K562 (cell line): ENCODE data around the gene ZFR2. TPM values are rescaled to one million over a fixed set of nuclear protein-coding genes. Genes with fewer than 3 reads are reported as not detected.
A peak's percentile ranks its signal among the peaks of the same experiment; 100 is the strongest.

Experiments used
- ATAC-seq: fragments of 200-7000 bp; cut with Tn5 transposase; 3 replicates; pipeline ENCODE4 v1.9.1; 2020; ENCODE audit warnings: moderate library complexity
- BruUV-seq: library from RNA; stranded (reverse); fragments of 400-500 nt; replicated peaks from 2 replicates; lab custom pipeline; 2021; lab: Mats Ljungman, UMichigan
- CTCF ChIA-PET: fragments of 300-600 bp; formaldehyde crosslinking; extraction: SDS; loops from one replicate; lab custom pipeline; 2021; ENCODE audit warnings: low intra/inter-chr PET ratio; lab: Yijun Ruan, JAX
- POLR2A ChIA-PET: fragments of 300-600, 350-650 bp; sonication (Branson Sonifier 250); formaldehyde crosslinking; extraction: SDS; loops from one replicate; lab custom pipeline; 2021; ENCODE audit warnings: antibody characterized with exemption, inconsistent platforms; lab: Yijun Ruan, JAX
- DNase-seq, 4 experiments: peaks; one replicate each; pipeline versions ENCODE4 v3.0.0 to v3.0.0-alpha.2; 2011 to 2018; ENCODE audit warnings: low spot score in 3 of 4, mixed read lengths in 3 of 4; ENCODE audit errors: extremely low read depth in 1 of 4
- FAIRE-seq: peaks from 2 replicates; lab custom pipeline; 2011; peaks lifted over from hg19 to GRCh38; lab: Jason Lieb, UNC
- H2AFZ ChIP-seq: 2 replicates; pipeline ENCODE4 v1.6.0; 2011; ENCODE audit warnings: low read depth, low read length, control low read depth, inconsistent platforms
- H3K27ac ChIP-seq: fragments of 200-600 bp; 3 replicates; pipeline ENCODE4 v1.8.0; 2011; ENCODE audit warnings: low read depth, mild to moderate bottlenecking, control low read depth, inconsistent platforms, low read length, moderate library complexity, mixed read lengths; ENCODE audit errors: extremely low read depth
- H3K27me3 ChIP-seq, 2 experiments: fragments of 300-600 bp in 1 of 2; 2 replicates in 1 of 2; 3 replicates in 1 of 2; pipeline versions ENCODE4 v1.6.0 to v1.8.0; 2011; ENCODE audit warnings: inconsistent platforms in 2 of 2, low read length in 2 of 2, mild to moderate bottlenecking in 1 of 2, mixed read lengths in 1 of 2, moderate library complexity in 1 of 2; ENCODE audit not compliant: control insufficient read depth in 2 of 2, insufficient read depth in 2 of 2
- H3K36me3 ChIP-seq: fragments of 300-600 bp; 3 replicates; pipeline ENCODE4 v1.8.0; 2011; ENCODE audit warnings: mild to moderate bottlenecking, low read length, inconsistent platforms; ENCODE audit not compliant: control insufficient read depth, insufficient read depth
- H3K4me1 ChIP-seq, 2 experiments: fragments of 200-600 bp in 1 of 2; replicated peaks in 1 of 2; 2 replicates in 1 of 2; 3 replicates in 1 of 2; pipeline versions ENCODE4 v1.5.1 to v1.8.0; 2011; ENCODE audit warnings: inconsistent platforms in 2 of 2, low read length in 2 of 2, mild to moderate bottlenecking in 1 of 2, mixed read lengths in 1 of 2, moderate library complexity in 1 of 2; ENCODE audit not compliant: control insufficient read depth in 2 of 2, insufficient read depth in 2 of 2
- H3K4me2 ChIP-seq: 2 replicates; pipeline ENCODE4 v1.6.1; 2011; ENCODE audit warnings: low read length, control low read depth, inconsistent platforms, mixed read lengths; ENCODE audit not compliant: insufficient read depth
- H3K4me3 ChIP-seq: fragments of 200-600 bp; sonication (generic), shearing (Covaris generic); 2 replicates; pipeline ENCODE4 v1.5.1; 2016; ENCODE audit warnings: control low read depth, inconsistent platforms
- H3K79me2 ChIP-seq: fragments of 200-600 bp; 3 replicates; pipeline ENCODE4 v1.8.0; 2011; ENCODE audit warnings: low read length, inconsistent platforms; ENCODE audit not compliant: control insufficient read depth, insufficient read depth
- H3K9ac ChIP-seq, 2 experiments: 2 replicates each; pipeline versions ENCODE4 v1.6.0 to v1.6.1; 2011; ENCODE audit warnings: low read depth in 2 of 2, low read length in 2 of 2, control low read depth in 1 of 2, inconsistent platforms in 1 of 2, mild to moderate bottlenecking in 1 of 2, mixed read lengths in 1 of 2; ENCODE audit not compliant: insufficient read depth in 1 of 2
- H3K9me1 ChIP-seq: one replicate; pipeline ENCODE4 v1.6.0; 2011; ENCODE audit warnings: inconsistent platforms, mild to moderate bottlenecking, low read length, moderate library complexity; ENCODE audit not compliant: control insufficient read depth, insufficient read depth
- H3K9me3 ChIP-seq: replicated peaks from 2 replicates; pipeline ENCODE4 v1.5.1; 2011; ENCODE audit warnings: low read depth, low read length, inconsistent platforms; ENCODE audit not compliant: control insufficient read depth, insufficient read depth
- H4K20me1 ChIP-seq: replicated peaks from 2 replicates; pipeline ENCODE4 v1.6.1; 2011; ENCODE audit warnings: low read length, inconsistent platforms, mixed read lengths; ENCODE audit not compliant: control insufficient read depth, insufficient read depth
- BCOR ChIP-seq: fragments of 450-650 bp; IDR thresholded peaks from 2 replicates; pipeline ENCODE4 v1.6.1; 2016
- ETV6 ChIP-seq, 3 experiments: fragments of 150-350 bp in 1 of 3; sonication (generic) in 1 of 3; formaldehyde crosslinking in 1 of 3; IDR thresholded peaks; 2 replicates each; pipeline versions ENCODE4 v1.6.1 to v1.8.0; 2014 to 2022; ENCODE audit warnings: borderline replicate concordance in 2 of 3, low read depth in 2 of 3, antibody characterized with exemption in 1 of 3, low read length in 1 of 3, mild to moderate bottlenecking in 1 of 3, missing genetic modification reagents in 1 of 3
- HDGF ChIP-seq: fragments of 450-650 bp; IDR thresholded peaks from 2 replicates; pipeline ENCODE4 v1.6.1; 2016
- KDM1A ChIP-seq, 2 experiments: fragments of 450-650 bp; IDR thresholded peaks; 2 replicates each; pipeline ENCODE4 v1.6.1; 2016; ENCODE audit warnings: mild to moderate bottlenecking in 2 of 2
- NR2C1 ChIP-seq, 2 experiments: fragments of 450-650 bp; IDR thresholded peaks; 2 replicates each; pipeline ENCODE4 v1.6.1; 2017; ENCODE audit warnings: mild to moderate bottlenecking in 2 of 2, antibody characterized with exemption in 1 of 2, inconsistent platforms in 1 of 2, missing compliant biosample characterization in 1 of 2, missing genetic modification characterization in 1 of 2
- RBM25 ChIP-seq: fragments of 200-400 bp; formaldehyde crosslinking; IDR thresholded peaks from 2 replicates; pipeline ENCODE4 v1.6.1; 2018; ENCODE audit warnings: low read length, low read depth, moderate library complexity; ENCODE audit not compliant: severe bottlenecking
- TRIM28 ChIP-seq: fragments of 450-650 bp; IDR thresholded peaks from 2 replicates; pipeline ENCODE4 v1.6.1; 2017
- WHSC1 ChIP-seq: IDR thresholded peaks from one replicate; pipeline ENCODE4 v1.6.1; 2012; ENCODE audit warnings: low read length, control low read depth, inconsistent platforms
- ZFP36 ChIP-seq: fragments of 150-350 bp; IDR thresholded peaks from 2 replicates; pipeline ENCODE4 v1.6.1; 2018; ENCODE audit warnings: low read length, low read depth; ENCODE audit not compliant: partially characterized antibody
- WGBS: fragments of 100-300 bp; shearing (Covaris generic); methylation state at CpG from one replicate; pipeline ENCODE4 v1.1.6; 2016; ENCODE audit warnings: low coverage, mixed read lengths; ENCODE audit not compliant: insufficient coverage; ENCODE audit errors: missing lambda C conversion rate; 5-methylcytosine and 5-hydroxymethylcytosine counted together
- in situ Hi-C: fragments of 300-500 bp; cut with MboI; formaldehyde crosslinking; loops from 4 replicates; pipeline ENCODE4 v1.15.0; 2018; ENCODE audit warnings: inconsistent platforms, mixed read lengths
- intact Hi-C: fragments of 100-400 bp; cut with micrococcal nuclease; formaldehyde crosslinking; loops from 2 replicates; pipeline ENCODE4 v1.14.2; 2022
- polyA plus RNA-seq, 8 experiments: library from polyadenylated mRNA; depleted of rRNA in 4 of 8; stranded (reverse) in 5 of 8; unstranded in 3 of 8; fragments of >200 nt; fragmentation: Nextera tagmentation in 2 of 8; fragmentation: Illumina TruSeq in 1 of 8; extraction: Ambion mirVana in 2 of 8; extraction: Trizol in 1 of 8; gene quantifications; 2 replicates each; pipeline versions ENCODE4 v1.2.1 to v1.2.3, GENCODE V29; 2011 to 2014; ENCODE audit warnings: inconsistent platforms in 1 of 8, missing spikeins in 1 of 8
- total RNA-seq, 7 experiments: library from RNA; depleted of rRNA in 6 of 7; stranded (reverse); fragments of >200 nt in 6 of 7; fragmentation: Illumina TruSeq in 2 of 7; extraction: Trizol in 2 of 7; gene quantifications; 2 replicates each; pipeline versions ENCODE4 v1.2.1 to v1.2.3, GENCODE V29; 2011 to 2021; ENCODE audit warnings: low replicate concordance in 1 of 7

Gene ZFR2
- total and polyA plus RNA-seq, 9 of the 15 experiments (the other 6 are each of a cell fraction or from before 2014, with no cell fraction given), result 0.03 to 0.59 (median 0.07) TPM; not detected in 6

DNA sequence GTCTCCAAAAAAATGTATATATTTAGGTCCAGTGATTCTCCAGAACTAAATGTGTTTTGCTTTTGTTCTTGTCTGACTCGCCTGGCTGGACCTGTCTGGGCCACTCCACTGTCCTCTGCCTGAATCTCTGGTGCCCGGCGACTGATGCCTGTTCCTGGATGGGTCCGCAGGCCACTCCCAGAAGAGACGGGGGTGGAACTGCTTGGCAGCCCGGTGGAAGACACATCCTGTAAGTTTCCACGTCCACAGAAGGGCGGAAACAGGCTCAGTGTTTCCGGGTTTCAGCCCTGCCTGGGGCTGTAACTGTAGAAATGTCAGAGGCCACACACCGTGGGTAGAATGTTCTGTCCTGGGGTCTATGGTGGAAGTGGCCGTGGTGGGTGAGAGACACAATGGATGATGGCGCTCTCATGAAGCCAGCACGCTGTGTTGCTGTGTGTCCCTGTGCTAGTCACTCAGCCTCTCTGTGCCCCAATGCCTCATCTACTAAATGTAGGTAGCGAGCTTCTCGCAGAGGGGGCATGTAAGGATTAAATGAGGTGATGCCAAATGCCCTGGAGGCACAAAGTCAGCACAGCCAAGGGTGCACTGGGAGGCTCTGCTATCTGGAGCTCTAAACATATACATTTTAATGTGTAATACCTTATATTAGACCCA is 33.6 kb upstream of the ZFR2 start:
- Histone ChIP-seq H3K27ac (no peak overlapping the region), H4K20me1 (no peaks in the 10 kb centered on the region), H3K79me2 (no peaks in the 10 kb centered on the region), H3K9me3 (no peaks in the 10 kb centered on the region; the same call in none of the 2 replicates), H3K4me3 (no peak overlapping the region), H3K4me1 (peaks cover 0 to under 1% of the 10 kb centered on the region in 2 experiments; a peak in 2 of 5 replicates), H2AFZ (no peak overlapping the region), H3K4me2 (no peak overlapping the region), H3K9ac (peak overlapping the region in 1 of 2 experiments; percentile 20; a peak in 1 of 4 replicates), H3K27me3 (peaks cover 16 to 33% of the 10 kb centered on the region in 2 experiments; a peak in 4 of 5 replicates), H3K9me1 (no peaks in the 10 kb centered on the region), H3K36me3 (no peaks in the 10 kb centered on the region)
- BruUV-seq, result no TSS peak
- intact Hi-C loops (no loop called here), in situ Hi-C loops (no loop called here)
- WGBS, result 5% methylated on average over 15 of the region's 15 CpGs
- ChIA-PET POLR2A (no interaction called here), CTCF (no interaction called here)
- ATAC-seq (no peak), DNase-seq (no peak), FAIRE-seq (no peak)
- TF ChIP-seq TRIM28 (no peak), KDM1A (IDR thresholded peaks at IDR 0.05) (peak; percentile 44 to 58), HDGF (no peak), WHSC1 (no peak), NR2C1 (IDR thresholded peaks at IDR 0.05) (no peak), NR2C1 (tag; IDR thresholded peaks at IDR 0.05) (no peak), ETV6 (IDR thresholded peaks at IDR 0.05; ENCODE audit: borderline replicate concordance in 1 of 2, low read depth in 2 of 2, low read length in 1 of 2) (no peak), ETV6 (CRISPR knock-in tag; IDR thresholded peaks at IDR 0.05; ENCODE audit: borderline replicate concordance) (no peak), RBM25 (peak; percentile 59), BCOR (peak; percentile 68), ZFP36 (peak; percentile 70)
